HEK293T (cell line): ENCODE data around the gene PRR19.

Source experiments
- ARNT ChIP-seq: fragments of 450-650 bp; IDR thresholded peaks from 2 replicates; pipeline ENCODE4 v1.6.1; 2017; ENCODE audit warnings: mild to moderate bottlenecking
- BHLHE40 ChIP-seq: fragments of 450-650 bp; IDR thresholded peaks from 2 replicates; pipeline ENCODE4 v1.6.1; 2016; ENCODE audit warnings: mild to moderate bottlenecking, moderate library complexity, borderline replicate concordance
- ELF4 ChIP-seq: fragments of 450-650 bp; IDR thresholded peaks from 2 replicates; pipeline ENCODE4 v1.6.1; 2017; ENCODE audit warnings: antibody characterized with exemption
- FOXA1 ChIP-seq: fragments of 450-650 bp; IDR thresholded peaks from 2 replicates; pipeline ENCODE4 v1.6.1; 2016; ENCODE audit warnings: mild to moderate bottlenecking
- FOXK2 ChIP-seq: fragments of 450-650 bp; IDR thresholded peaks from 2 replicates; pipeline ENCODE4 v1.6.1; 2016; ENCODE audit warnings: mild to moderate bottlenecking
- FOXM1 ChIP-seq: fragments of 450-650 bp; IDR thresholded peaks from 2 replicates; pipeline ENCODE4 v1.6.1; 2017; ENCODE audit warnings: mild to moderate bottlenecking, borderline replicate concordance
- HDGF ChIP-seq: fragments of 450-650 bp; IDR thresholded peaks from 2 replicates; pipeline ENCODE4 v1.6.1; 2017; ENCODE audit warnings: antibody characterized with exemption, borderline replicate concordance
- L3MBTL2 ChIP-seq: fragments of 450-650 bp; conservative IDR thresholded peaks from 2 replicates; pipeline ENCODE4 v1.6.1; 2016; ENCODE audit warnings: mild to moderate bottlenecking
- NFRKB ChIP-seq: fragments of 450-650 bp; IDR thresholded peaks from 2 replicates; pipeline ENCODE4 v1.6.1; 2016; ENCODE audit warnings: mild to moderate bottlenecking, moderate library complexity
- PKNOX1 ChIP-seq: fragments of 450-650 bp; IDR thresholded peaks from 2 replicates; pipeline ENCODE4 v1.6.1; 2016
- SP1 ChIP-seq: fragments of 450-650 bp; IDR thresholded peaks from 2 replicates; pipeline ENCODE4 v1.6.1; 2017
- SUZ12 ChIP-seq: fragments of 450-650 bp; IDR thresholded peaks from 2 replicates; pipeline ENCODE4 v1.6.1; 2016; ENCODE audit warnings: mild to moderate bottlenecking
- TARDBP ChIP-seq: fragments of 450-650 bp; IDR thresholded peaks from 2 replicates; pipeline ENCODE4 v1.6.1; 2016

- no peak for TF ChIP-seq BHLHE40
- TF ChIP-seq SP1 = no peak
- no peak for TF ChIP-seq FOXM1
- no peak for TF ChIP-seq TARDBP
- TF ChIP-seq HDGF = no peak
- TF ChIP-seq FOXA1 = no peak
- no peak for TF ChIP-seq L3MBTL2
- TF ChIP-seq NFRKB = no peak
- TF ChIP-seq FOXK2 = no peak
- no peak for TF ChIP-seq PKNOX1
- TF ChIP-seq SUZ12 = no peak
- no peak for TF ChIP-seq ELF4
- no peak for TF ChIP-seq ARNT
Observed at GRCh38 chr19:42279155-42279901, 22.6 kb upstream of the PRR19 start.
